NCI-H748 (cell line): ENCODE results near the gene PP2D1.
"Not testable (repeated sequence)": the region's sequence is repeated elsewhere in the genome, so short reads cannot be mapped to it uniquely, and the experiment has no call there.

Source experiments
- DNase-seq: peaks from one replicate; lab custom pipeline; 2025; ENCODE audit not compliant: unreplicated experiment; lab: John Stamatoyannopoulos, UW

PP2D1 gene

DNA sequence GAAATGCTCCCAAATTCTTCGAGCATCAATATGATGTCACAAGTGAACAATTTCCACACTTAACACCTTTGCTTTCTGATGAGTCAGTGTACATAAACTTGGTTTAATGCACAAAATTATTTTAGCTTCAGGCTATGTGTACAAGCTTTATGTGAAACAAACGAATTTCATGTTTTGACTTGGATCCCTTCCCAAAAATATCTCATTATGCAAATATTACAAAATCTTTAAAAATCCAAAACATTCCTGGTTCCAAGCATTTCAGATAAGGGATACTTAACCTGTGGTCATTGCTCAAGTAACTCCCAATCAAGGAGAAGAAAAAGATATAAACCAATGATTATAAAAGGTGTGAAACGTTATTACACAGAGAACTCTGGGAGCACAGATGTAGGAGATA, 40.0 kb downstream of the PP2D1 start:
- no peak for DNase-seq

DNA sequence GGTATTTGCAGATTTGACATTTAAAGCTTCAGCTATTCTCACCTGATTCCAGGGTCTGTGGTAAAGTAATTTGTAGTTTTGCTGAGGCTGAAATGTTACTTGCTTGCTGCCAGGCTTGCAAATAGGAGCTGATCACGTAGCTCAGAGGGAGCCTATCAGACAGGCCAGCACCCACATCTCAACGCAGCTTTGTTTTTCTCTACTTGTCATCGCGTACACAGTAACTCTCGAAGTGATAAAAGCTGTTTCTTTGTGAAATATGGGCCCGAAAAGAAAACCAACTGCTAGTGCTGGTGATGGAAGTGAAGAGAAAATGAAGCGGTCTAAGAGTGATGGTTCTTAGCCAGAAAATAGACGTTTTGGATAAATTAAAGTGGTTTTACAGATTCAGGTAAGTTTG, 41.7 kb downstream of the PP2D1 start:
- no peak for DNase-seq

DNA sequence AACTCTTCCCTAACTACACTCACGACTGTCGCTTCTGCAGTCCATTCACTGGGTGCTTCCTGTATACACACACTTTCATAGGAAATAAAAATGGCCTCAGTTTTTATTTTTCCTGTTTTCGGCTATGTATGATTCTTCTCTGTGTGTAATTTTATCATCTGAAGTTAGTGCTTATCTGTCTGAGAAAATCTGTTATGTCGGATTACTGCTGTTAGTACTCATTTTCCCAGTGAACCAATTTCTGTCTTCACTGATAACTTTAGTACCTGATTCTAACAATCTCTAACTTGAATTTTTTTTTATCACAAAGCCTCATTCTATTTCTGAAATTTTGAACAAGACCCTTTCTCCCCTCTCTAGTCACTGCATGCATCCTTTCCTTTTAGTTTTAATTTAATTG, 44.3 kb downstream of the PP2D1 start:
- DNase-seq: no peak

DNA sequence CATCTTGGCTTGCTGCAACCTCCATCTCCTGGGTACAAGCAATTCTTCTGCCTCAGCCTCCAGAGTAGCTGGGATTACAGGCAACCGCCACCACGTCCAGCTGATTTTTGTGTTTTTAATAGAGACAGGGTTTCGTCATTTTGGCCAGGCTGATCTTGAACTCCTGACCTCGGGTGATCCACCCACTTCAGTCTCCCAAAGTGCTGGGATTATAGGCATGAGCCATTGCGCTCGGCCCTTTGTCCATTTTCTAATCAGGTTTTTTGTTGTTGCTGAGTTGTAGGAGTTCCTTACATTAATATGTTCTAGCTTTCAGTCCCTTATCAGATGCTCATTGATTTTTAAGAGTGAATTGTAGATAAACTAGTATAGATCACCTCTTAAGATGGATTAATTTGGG, 44.9 kb downstream of the PP2D1 start:
- DNase-seq: no peak

DNA sequence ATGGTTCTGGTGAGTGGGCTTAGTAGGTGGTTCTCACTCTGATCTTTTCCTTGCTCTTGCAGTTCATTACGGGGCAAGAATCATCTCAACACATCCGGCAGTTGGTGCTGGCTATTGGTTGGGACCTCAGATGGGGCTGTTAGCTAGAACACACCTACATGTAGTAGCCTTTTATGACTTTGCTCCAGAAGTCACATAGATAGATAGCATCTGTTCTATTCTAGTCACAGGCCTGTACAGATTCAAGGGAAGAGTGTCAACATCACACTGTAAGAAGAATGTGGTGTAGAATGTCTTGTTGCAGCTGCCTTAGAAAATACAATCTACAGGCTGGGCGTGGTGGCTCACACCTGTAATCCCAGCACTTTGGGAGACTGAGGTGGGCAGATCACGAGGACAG, 50.1 kb downstream of the PP2D1 start:
- DNase-seq: no peak

DNA sequence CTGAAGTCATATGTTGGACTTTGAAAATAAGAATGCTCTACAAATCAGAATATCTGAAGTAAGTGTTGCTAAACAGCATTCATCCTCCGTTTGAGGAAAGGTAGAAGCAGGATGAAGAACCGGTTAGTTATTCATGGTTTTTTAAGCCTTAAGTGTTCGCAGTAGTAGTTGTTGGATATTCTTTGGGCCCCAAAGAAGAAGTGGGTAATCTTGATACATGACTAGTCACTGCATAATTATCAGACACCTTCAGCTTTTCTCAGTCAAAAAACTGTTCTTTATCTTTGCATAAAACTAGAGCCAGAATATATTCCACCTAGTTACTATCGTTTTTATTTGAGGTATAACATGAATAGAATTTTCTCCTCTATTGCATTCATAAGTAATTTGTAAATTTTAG, 51.4 kb downstream of the PP2D1 start:
- DNase-seq: no peak

DNA sequence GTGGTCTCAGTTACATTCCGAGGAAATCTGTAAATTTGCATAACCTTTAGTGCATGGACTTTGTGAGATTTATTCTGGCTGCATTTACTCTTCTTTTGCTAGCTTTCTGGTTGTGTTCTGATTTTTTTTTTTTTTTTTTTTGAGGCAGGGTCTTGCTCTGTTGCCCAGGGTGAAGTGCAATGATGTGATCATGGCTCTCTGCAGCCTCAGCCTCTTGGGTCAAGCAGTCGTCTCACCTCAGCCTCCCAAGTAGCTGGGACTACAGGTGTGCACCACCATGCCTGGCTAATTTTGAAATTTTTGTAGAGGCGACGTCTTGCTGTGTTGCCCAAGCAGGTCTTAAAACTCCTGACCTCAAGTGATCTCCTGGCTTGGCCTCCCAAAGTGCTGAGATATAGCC, 52.6 kb downstream of the PP2D1 start:
- DNase-seq: no peak

DNA sequence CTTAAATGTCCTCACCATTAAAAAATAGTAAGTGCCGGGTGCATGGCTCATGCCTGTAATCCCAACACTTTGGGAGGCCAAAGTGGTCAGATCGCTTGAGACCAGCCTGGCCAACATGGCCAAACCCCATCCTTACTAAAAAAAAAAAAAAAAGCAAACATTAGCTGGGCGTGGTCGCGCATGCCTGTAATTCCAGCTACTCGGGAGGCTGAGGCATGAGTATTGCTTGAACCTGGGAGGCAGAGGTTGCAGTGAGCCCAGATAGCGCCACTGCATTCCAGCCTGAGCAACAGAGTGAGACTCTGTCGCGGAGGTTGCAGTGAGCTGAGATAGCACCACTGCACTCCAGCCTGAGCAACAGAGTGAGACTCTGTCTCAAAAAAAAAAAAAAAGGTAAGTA, 54.7 kb downstream of the PP2D1 start:
- DNase-seq: not testable (repeated sequence)

DNA sequence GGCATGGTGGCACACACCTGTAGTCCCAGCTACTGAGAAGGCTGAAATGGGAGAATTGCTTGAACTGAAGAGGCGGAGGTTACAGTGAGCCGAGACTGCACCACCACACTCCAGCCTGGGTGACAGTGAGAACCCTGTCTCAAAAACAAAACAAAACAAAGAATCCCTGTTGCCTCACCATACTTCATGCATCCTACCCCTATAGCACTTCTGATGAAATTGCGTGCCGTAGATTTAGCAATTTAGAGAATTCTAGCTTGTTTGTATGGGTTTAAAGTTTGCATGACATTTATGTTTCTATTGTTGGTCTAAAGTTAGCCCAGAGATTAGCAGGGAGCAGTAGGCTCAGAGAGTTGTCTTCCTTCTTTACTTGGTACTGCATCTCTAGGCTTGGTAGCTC, 57.4 kb downstream of the PP2D1 start:
- DNase-seq: no peak

DNA sequence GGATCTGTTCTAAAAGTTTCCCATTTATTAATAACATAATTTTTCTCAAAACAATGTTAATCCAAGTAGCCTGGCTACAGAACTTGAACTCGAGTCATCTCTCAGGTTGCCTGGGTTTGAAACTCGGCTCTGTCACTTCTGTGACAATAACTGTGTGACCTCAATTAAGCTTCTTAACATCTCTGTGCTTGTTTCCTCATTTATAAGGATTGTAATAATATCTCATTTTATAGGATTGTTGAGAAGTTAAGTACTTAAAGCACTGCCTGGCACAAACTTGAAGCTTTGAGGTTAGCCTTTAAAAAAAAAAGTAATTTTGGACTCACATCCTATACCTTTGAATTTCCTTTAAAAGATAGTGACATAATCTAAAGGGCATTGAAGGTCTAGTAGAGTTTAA, 61.7 kb downstream of the PP2D1 start:
- no peak for DNase-seq

DNA sequence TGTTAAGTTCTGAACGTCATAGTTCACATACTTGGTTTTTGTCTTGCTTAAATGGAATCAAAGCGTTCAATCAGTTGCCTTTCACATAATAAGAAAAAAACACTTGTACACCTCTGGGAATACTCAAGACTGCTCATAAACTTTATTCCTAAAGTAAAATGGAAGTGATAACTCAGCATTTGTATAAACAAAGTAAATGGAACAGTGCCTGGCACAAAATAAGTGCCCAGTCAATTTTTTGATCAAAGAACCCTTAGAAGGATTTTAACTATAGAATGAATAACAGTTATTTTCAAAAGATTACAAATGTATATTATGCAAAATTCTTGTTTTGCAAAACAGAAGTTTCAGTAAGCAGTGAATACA, 63.9 kb downstream of the PP2D1 start:
- DNase-seq: no peak

DNA sequence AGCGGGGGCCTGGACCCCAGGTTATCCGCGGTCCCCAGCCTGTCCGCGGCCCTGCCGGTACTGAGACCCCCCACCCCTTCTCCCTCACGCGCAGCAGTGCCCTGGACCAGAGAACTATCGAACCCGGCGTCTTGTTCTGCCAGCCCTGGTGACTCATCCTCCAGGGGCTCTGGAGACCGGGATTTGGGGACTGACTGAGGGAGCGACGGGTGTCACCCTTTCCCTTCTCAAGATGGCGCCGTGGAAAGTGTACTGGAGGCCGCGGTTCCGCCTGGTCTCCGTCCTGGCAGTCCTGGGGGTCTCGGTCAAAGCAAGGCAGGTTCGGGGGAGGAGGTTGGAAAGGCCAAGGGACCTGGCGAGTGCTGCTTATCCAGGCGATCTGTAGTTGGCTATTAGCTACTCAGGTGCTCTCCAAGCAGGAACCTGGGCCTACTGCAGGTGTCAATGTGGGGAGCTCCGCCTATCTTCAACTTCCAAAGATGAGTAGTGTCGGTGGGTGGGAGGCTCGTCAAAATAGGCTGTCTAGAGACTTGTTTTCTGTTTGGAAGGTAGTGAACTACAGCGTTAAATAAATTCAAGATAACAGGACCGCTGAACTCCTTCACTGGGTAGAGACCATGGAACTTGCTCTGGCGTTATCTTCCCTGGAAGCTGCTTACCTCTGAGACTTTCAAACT, 64.4 kb downstream of the PP2D1 start:
- peak; percentile 50 for DNase-seq

DNA sequence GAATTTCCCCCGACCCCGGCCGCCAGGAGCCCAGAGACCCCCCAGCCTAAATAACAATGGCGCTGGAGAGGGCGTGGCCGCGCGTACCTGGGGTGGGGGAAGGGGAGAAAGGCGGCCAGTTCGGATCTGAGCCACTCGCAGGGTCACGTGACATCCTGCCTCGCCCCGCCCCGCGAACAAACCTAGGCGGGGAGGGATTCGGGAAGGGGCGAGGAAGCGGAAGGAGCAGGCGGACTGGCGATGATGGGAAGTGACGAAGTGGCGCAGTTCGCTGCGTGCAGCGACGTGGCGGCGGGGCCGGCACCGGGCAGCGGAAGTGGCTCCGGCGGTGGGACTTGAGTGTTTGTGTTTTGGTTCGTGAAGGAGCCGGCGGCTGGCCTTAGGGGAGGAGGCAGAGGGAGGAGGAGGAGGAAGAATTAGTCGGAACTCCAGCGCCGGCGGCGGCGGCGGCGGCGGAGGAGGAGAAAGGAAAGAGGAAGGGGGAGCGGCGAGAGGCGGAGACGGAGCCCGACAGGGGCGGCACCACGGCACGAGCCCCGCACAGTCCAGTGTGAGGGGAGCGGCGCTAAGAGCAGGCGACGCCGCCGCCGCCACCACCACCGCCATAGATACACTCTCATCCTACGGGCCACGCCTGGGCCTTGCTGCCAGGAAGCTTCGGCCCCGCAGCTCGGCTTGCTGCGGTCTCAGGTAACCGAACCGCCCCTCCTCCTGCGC, 65.1 kb downstream of the PP2D1 start, which contains the start of gene RAB5A:
TSS of gene RAB5A (plus strand) at position 266 of the 717 bp plus-strand sequence. CDS start 3,802 bp downstream, outside the sequence.
- peak; percentile 96 for DNase-seq

DNA sequence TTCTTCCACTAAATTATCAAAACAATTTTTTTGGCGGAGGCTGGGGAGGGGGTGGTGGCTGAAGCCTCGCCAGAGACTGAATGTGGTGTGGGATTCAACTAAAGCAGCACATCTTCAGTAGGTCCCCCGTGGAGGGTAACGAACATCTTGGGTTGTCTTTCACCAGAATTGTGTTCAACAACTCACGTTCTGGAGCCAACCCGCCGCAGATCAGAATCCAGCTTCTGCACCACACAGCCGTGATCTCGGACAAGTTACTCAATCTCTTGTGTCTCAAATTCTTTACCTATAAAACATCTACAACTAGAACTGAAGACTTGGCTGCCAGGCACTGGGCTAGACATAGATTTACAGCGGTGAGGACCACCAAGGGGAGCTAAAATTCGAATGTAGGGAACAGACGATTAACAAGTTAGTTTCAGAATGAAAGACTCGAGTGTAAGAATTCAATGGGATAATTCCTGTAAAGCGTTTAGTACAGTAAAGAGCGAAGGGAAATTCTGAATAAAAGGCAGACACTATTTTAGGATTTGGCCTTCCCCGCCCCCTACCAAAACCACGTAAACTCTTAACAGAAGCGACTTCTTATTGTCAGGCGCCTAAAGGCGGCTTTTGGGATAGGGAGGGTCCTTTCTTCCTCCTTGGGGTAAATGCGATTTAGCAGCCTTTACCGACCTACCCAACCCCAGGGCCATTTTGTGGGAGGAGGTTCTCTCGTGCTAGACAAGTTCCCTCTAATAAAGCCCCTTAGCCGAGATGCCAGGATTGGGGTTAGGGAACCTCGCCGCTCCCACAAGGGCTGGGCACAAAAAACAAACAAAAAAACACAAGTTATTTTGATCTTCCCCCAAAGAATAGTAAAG, 65.9 kb downstream of the PP2D1 start:
- DNase-seq: no peak

DNA sequence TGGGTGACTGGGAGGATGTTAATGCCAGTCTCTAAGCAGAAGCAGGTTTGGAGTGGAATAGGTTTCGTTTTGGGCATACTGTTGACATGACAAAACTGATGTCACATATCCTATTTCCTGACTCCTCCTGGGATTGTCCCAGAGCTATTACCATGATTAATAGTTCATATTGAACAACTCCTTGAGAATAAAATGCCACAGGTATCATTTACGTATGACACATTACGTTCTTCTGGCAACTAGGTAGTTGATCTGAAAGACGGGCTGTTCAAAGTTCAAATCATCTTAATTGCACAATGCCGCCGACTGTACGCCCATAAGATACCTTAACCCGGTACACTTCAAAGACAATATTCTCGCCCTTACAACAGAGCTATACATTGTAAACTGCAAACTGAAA, 66.5 kb downstream of the PP2D1 start:
- no peak for DNase-seq

DNA sequence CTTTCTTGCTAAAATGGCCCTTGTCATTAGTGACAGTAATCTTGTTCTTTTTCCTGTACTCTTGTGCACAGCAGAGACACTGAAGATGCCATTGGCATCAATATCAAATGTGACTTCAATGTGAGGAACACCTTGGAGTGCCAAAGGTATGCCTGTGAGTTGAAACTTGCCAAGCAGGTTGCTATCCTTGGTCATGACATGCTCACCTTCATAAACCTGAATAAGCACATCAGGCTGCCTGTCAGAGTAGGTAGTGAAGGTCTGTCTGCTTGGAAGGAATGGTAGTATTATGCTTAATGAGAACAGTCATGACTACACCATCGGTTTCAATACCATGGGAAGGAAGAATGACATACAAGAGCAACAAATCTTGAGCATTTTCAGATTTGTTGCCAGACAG, 71.4 kb downstream of the PP2D1 start:
- no peak for DNase-seq

DNA sequence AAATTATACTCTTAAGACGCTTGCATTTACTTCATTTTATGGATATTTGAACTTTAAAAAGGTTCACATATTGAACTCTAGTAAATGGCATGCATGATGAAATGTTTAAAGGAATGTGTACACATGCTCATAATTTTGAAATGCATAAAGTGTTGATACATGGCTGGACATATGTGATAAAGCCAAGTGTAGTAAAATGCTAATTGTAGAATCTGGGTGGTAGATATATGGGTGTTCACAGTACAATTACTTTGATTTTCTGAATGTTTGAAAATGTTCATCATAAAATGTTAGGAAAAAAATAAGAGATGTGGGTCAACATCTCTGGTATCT, 73.8 kb downstream of the PP2D1 start:
- DNase-seq: no peak

DNA sequence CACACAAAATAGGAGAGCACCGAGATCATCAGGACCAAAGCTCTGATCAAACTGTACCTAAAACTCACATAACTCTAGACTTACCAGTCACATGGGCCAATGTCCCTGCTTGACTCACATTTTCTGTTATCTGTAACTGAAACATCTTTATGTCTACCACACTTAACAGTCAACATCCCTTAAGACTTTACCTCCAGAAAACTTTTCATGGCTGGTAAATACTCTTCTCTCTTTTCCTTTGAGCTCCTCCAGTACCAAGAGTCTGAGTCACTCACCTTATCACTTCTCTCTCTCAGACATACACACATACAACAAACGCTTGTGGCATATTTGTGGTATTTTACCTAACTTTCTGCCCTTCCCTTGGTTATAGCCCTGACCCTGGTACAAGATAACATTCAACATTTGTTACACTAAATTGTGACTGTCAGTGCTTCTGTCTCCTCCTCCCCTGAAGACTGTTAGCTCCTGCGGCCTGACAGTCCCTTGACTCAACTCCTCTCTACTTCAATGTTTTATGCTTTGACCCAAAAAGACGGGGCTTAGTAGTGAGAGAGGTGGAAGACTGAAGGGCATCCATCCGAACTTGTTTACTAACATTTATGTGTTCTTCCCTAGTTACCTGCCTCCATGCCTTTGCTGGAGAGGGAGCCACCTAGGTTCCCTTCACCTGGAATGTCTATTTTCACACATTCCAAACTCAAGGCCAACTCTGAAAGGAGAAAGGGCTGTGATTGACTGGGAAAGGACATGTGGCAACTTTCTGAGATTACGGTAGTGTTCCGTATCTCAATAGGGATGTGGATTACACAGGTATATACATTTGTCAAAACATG, 74.4 kb downstream of the PP2D1 start:
- DNase-seq: no peak
